SK-N-SH (cell line): ENCODE data around the gene MLLT10.

Source experiments
- ELF1 ChIP-seq: IDR thresholded peaks from 2 replicates; pipeline ENCODE4 v1.4.0; 2012
- EP300 ChIP-seq, 2 experiments: IDR thresholded peaks; 2 replicates each; pipeline versions ENCODE4 v1.4.0 to v1.6.1; 2012; ENCODE audit warnings: borderline replicate concordance in 1 of 2, low read depth in 1 of 2, low read length in 1 of 2
- EZH2phosphoT487 ChIP-seq: fragments of 200-600 bp; sonication (generic); IDR thresholded peaks from 2 replicates; pipeline ENCODE4 v1.6.1; 2017; ENCODE audit warnings: low read depth, mixed run types, mild to moderate bottlenecking, antibody characterized with exemption, moderate library complexity, borderline replicate concordance
- FOSL2 ChIP-seq: IDR thresholded peaks from 2 replicates; pipeline ENCODE4 v1.4.0; 2012; ENCODE audit warnings: low read depth, mild to moderate bottlenecking, moderate library complexity, borderline replicate concordance
- GABPA ChIP-seq: IDR thresholded peaks from 2 replicates; pipeline ENCODE4 v1.4.0; 2012; ENCODE audit warnings: low read depth, mild to moderate bottlenecking
- MXI1 ChIP-seq: IDR thresholded peaks from 2 replicates; pipeline ENCODE4 v1.6.1; 2012; ENCODE audit warnings: mild to moderate bottlenecking, low read depth, low read length, improper control_type of control experiment
- YY1 ChIP-seq: IDR thresholded peaks from 2 replicates; pipeline ENCODE4 v1.4.0; 2012; ENCODE audit warnings: low read depth, mild to moderate bottlenecking
- TF ChIP-seq, protein P1 (sequence below): fragments of 150-350 bp; IDR thresholded peaks from 2 replicates; pipeline ENCODE4 v1.6.1; 2017; ENCODE audit warnings: antibody characterized with exemption, low read length, low read depth, borderline replicate concordance
- TF ChIP-seq, protein P2 (sequence below): fragments of 200-600 bp; sonication (generic); IDR thresholded peaks from 2 replicates; pipeline ENCODE4 v1.6.1; 2017; ENCODE audit warnings: antibody characterized with exemption, mild to moderate bottlenecking, moderate library complexity

DNA sequence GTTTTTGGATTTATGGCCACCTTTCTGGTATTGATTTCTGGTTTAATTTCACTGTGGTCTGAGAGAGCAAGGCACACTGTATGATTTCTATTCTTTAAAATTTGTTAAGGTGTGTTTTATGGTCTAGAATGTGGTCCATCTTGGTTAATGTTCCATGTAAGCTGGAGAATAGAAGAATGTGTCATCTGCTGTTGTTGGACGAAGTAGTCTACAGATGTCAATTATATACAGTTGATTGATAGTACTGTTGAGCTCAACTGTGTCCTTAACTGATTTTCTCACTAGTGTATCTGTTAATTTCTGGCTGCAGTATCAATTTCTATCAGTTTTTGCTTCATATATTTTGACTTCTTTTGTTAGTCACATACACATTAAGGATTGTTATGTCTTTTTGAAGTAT, 127.1 kb downstream of the MLLT10 start:
- no peak for TF ChIP-seq EZH2phosphoT487
- no peak for TF ChIP-seq GABPA
- TF ChIP-seq, protein P1, sequence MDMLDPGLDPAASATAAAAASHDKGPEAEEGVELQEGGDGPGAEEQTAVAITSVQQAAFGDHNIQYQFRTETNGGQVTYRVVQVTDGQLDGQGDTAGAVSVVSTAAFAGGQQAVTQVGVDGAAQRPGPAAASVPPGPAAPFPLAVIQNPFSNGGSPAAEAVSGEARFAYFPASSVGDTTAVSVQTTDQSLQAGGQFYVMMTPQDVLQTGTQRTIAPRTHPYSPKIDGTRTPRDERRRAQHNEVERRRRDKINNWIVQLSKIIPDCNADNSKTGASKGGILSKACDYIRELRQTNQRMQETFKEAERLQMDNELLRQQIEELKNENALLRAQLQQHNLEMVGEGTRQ: no peak
- TF ChIP-seq, protein P2, sequence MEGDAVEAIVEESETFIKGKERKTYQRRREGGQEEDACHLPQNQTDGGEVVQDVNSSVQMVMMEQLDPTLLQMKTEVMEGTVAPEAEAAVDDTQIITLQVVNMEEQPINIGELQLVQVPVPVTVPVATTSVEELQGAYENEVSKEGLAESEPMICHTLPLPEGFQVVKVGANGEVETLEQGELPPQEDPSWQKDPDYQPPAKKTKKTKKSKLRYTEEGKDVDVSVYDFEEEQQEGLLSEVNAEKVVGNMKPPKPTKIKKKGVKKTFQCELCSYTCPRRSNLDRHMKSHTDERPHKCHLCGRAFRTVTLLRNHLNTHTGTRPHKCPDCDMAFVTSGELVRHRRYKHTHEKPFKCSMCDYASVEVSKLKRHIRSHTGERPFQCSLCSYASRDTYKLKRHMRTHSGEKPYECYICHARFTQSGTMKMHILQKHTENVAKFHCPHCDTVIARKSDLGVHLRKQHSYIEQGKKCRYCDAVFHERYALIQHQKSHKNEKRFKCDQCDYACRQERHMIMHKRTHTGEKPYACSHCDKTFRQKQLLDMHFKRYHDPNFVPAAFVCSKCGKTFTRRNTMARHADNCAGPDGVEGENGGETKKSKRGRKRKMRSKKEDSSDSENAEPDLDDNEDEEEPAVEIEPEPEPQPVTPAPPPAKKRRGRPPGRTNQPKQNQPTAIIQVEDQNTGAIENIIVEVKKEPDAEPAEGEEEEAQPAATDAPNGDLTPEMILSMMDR: no peak
- no peak for TF ChIP-seq YY1
- no peak for TF ChIP-seq MXI1
- no peak for TF ChIP-seq ELF1
- no peak for TF ChIP-seq FOSL2
- TF ChIP-seq EP300 (IDR thresholded peaks at IDR 0.05; ENCODE audit: borderline replicate concordance in 1 of 2, low read depth in 1 of 2, low read length in 1 of 2): no peak
